Measurements from ENCODE around the gene CARMIL1.

GRCh38 chr6:25586927-25587326, 307.8 kb downstream of the CARMIL1 start:
- TF ChIP-seq CTCF (IDR thresholded peaks at IDR 0.05) (no peak), POLR2A (IDR thresholded peaks at IDR 0.05) (no peak)
